Erythroblast (primary cell): ENCODE data around the gene BUB1B.
"Not testable (repeated sequence)": the region's sequence is repeated elsewhere in the genome, so short reads cannot be mapped to it uniquely, and the experiment has no call there.

Experiments used
- GATA1 ChIP-seq: IDR thresholded peaks from 2 replicates; pipeline ENCODE4 v1.6.1; 2011; ENCODE audit warnings: low read depth, mild to moderate bottlenecking, control low read depth, low read length, moderate library complexity
- POLR2A ChIP-seq: IDR thresholded peaks from 2 replicates; pipeline ENCODE4 v1.6.1; 2011; ENCODE audit warnings: mild to moderate bottlenecking, low read length

DNA sequence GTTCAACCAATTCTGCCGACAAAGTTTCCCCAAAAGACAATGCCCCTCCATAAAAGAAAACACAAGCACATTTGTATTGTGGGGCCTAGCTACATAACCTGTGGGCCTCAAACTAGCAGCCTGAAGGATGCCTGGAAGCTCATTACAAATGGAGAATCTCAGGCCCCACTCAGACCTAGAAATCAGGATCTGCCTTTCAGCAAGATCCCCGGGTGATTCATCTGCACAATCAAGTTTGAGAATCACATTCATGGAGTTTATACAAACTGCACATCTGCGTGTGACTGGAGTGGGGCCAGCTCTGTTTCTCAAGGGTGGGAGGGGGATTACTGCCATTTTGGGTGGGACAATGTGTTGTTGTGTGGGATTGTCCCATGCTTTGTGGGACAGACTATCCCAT is 36.5 kb upstream of the BUB1B start:
- not testable (repeated sequence) for TF ChIP-seq POLR2A, GATA1
